H1 (cell line): ENCODE data around the gene ILK. TPM values are rescaled to one million over a fixed set of nuclear protein-coding genes. Genes with fewer than 3 reads are reported as not detected.

Experiments used
- CTCF ChIA-PET: fragments of 300-600 bp; sonication (Branson Sonifier 250); formaldehyde crosslinking; loops from one replicate; lab custom pipeline; 2021; ENCODE audit not compliant: partially characterized antibody; lab: Charles Lee
- POLR2A ChIA-PET: fragments of 300-600 bp; sonication (Branson Sonifier 250); formaldehyde crosslinking; loops from one replicate; lab custom pipeline; 2021; ENCODE audit warnings: inconsistent platforms; ENCODE audit not compliant: partially characterized antibody; lab: Charles Lee
- DNase-seq, 2 experiments: peaks; one replicate each; pipeline versions ENCODE4 v3.0.0 to v3.0.0-alpha.2; 2010 to 2022; ENCODE audit warnings: low spot score in 2 of 2, low read depth in 1 of 2, mixed read lengths in 1 of 2
- FAIRE-seq: peaks from 2 replicates; lab custom pipeline; 2011; peaks lifted over from hg19 to GRCh38; lab: Jason Lieb, UNC
- H2AFZ ChIP-seq: 2 replicates; pipeline ENCODE4 v1.8.1; 2012; ENCODE audit warnings: low read length, inconsistent platforms
- H2AK5ac ChIP-seq: 2 replicates; pipeline ENCODE4 v1.6.1; 2013; ENCODE audit warnings: low read depth, low read length
- H2BK120ac ChIP-seq: replicated peaks from 2 replicates; pipeline ENCODE3; 2013; ENCODE audit warnings: low read depth, low read length, inconsistent platforms
- H2BK12ac ChIP-seq: 2 replicates; pipeline ENCODE4 v1.6.1; 2013; ENCODE audit warnings: low read depth, low read length
- H2BK15ac ChIP-seq: 2 replicates; pipeline ENCODE4 v1.6.1; 2013; ENCODE audit warnings: low read length
- H2BK20ac ChIP-seq: 2 replicates; pipeline ENCODE4 v1.6.1; 2013; ENCODE audit warnings: low read length
- H2BK5ac ChIP-seq: 2 replicates; pipeline ENCODE4 v1.6.1; 2013; ENCODE audit warnings: low read depth, low read length
- H3K14ac ChIP-seq: 2 replicates; pipeline ENCODE4 v1.6.1; 2013; ENCODE audit warnings: inconsistent platforms; ENCODE audit not compliant: insufficient read length
- H3K18ac ChIP-seq: 2 replicates; pipeline ENCODE4 v1.6.1; 2013; ENCODE audit warnings: low read length; ENCODE audit errors: extremely low read depth
- H3K23ac ChIP-seq: 2 replicates; pipeline ENCODE4 v1.6.1; 2013; ENCODE audit warnings: inconsistent platforms; ENCODE audit not compliant: insufficient read length
- H3K23me2 ChIP-seq: 2 replicates; pipeline ENCODE4 v1.6.1; 2013; ENCODE audit warnings: low read depth, low read length
- H3K27ac ChIP-seq: 2 replicates; pipeline ENCODE4 v1.6.1; 2011; ENCODE audit warnings: low read depth, low read length, inconsistent platforms
- H3K27me3 ChIP-seq, 4 experiments: replicated peaks in 1 of 4; 1 replicate in 1 of 4; 2 replicates in 3 of 4; pipeline versions ENCODE4 v1.6.1 to v1.8.1; 2011 to 2013; ENCODE audit warnings: low read length in 3 of 4, mild to moderate bottlenecking in 3 of 4, inconsistent platforms in 2 of 4, mixed read lengths in 2 of 4, moderate library complexity in 1 of 4; ENCODE audit not compliant: control insufficient read depth in 3 of 4, insufficient read depth in 3 of 4; ENCODE audit errors: extremely low read depth in 1 of 4
- H3K36me3 ChIP-seq, 4 experiments: 2 replicates each; pipeline versions ENCODE4 v1.6.1 to v1.8.1; 2011 to 2013; ENCODE audit warnings: mild to moderate bottlenecking in 4 of 4, low read length in 3 of 4, moderate library complexity in 2 of 4, control low read depth in 1 of 4, inconsistent platforms in 1 of 4; ENCODE audit not compliant: insufficient read depth in 4 of 4, control insufficient read depth in 2 of 4
- H3K4ac ChIP-seq: replicated peaks from 2 replicates; pipeline ENCODE3; 2013; ENCODE audit warnings: low read length, low read depth, mixed read lengths, inconsistent platforms; ENCODE audit not compliant: insufficient read length
- H3K4me1 ChIP-seq, 4 experiments: replicated peaks in 1 of 4; 1 replicate in 1 of 4; 2 replicates in 3 of 4; pipeline versions ENCODE4 v1.6.1 to v1.8.1; 2011 to 2013; ENCODE audit warnings: low read length in 3 of 4, inconsistent platforms in 2 of 4, mixed read lengths in 1 of 4; ENCODE audit not compliant: insufficient read depth in 4 of 4, control insufficient read depth in 3 of 4
- H3K4me2 ChIP-seq, 2 experiments: 2 replicates each; pipeline versions ENCODE4 v1.6.1 to v1.8.1; 2011 to 2013; ENCODE audit warnings: low read depth in 2 of 2, low read length in 2 of 2, control low read depth in 1 of 2, inconsistent platforms in 1 of 2, mild to moderate bottlenecking in 1 of 2; ENCODE audit not compliant: insufficient read depth in 1 of 2
- H3K4me3 ChIP-seq, 4 experiments: fragments of 200-600, 300-600 bp in 1 of 4; sonication (generic), shearing (Covaris generic), sonication (Bioruptor Twin) in 1 of 4; 2 replicates each; pipeline versions ENCODE4 v1.5.1 to v1.8.1; 2011 to 2016; ENCODE audit warnings: low read length in 4 of 4, low read depth in 3 of 4, control low read depth in 2 of 4, inconsistent platforms in 2 of 4, mild to moderate bottlenecking in 2 of 4, mixed read lengths in 1 of 4, moderate library complexity in 1 of 4; ENCODE audit not compliant: insufficient read depth in 2 of 4; ENCODE audit errors: extremely low read depth in 1 of 4
- H3K56ac ChIP-seq: replicated peaks from 2 replicates; pipeline ENCODE3; 2013; ENCODE audit warnings: low read depth, mild to moderate bottlenecking, mixed read lengths, low read length, inconsistent platforms; ENCODE audit not compliant: insufficient read length
- H3K79me1 ChIP-seq: 2 replicates; pipeline ENCODE4 v1.6.1; 2013; ENCODE audit warnings: low read depth, low read length, control low read depth
- H3K79me2 ChIP-seq, 2 experiments: 2 replicates each; pipeline versions ENCODE4 v1.6.1 to v1.8.1; 2012 to 2013; ENCODE audit warnings: low read length in 2 of 2, mild to moderate bottlenecking in 2 of 2, inconsistent platforms in 1 of 2; ENCODE audit not compliant: insufficient read depth in 2 of 2, control insufficient read depth in 1 of 2
- H3K9ac ChIP-seq, 4 experiments: replicated peaks in 1 of 4; 1 replicate in 1 of 4; 2 replicates in 3 of 4; pipeline versions ENCODE4 v1.6.1 to v1.8.1; 2011 to 2013; ENCODE audit warnings: low read depth in 3 of 4, low read length in 3 of 4, control low read depth in 2 of 4, mild to moderate bottlenecking in 2 of 4, moderate library complexity in 2 of 4, inconsistent platforms in 1 of 4; ENCODE audit errors: extremely low read depth in 1 of 4
- H3K9me3 ChIP-seq, 2 experiments: 2 replicates each; pipeline versions ENCODE4 v1.6.1 to v1.8.1; 2012 to 2013; ENCODE audit warnings: mild to moderate bottlenecking in 2 of 2, moderate library complexity in 2 of 2, control low read depth in 1 of 2, inconsistent platforms in 1 of 2, low read depth in 1 of 2, low read length in 1 of 2, mixed read lengths in 1 of 2; ENCODE audit not compliant: insufficient read depth in 2 of 2
- H4K20me1 ChIP-seq, 2 experiments: replicated peaks in 1 of 2; 2 replicates each; pipeline versions ENCODE3 to v1.8.1; 2011 to 2013; ENCODE audit warnings: inconsistent platforms in 2 of 2, low read length in 2 of 2, mild to moderate bottlenecking in 1 of 2; ENCODE audit not compliant: insufficient read depth in 2 of 2, control insufficient read depth in 1 of 2
- H4K5ac ChIP-seq: 2 replicates; pipeline ENCODE4 v1.6.1; 2013; ENCODE audit warnings: low read length, low read depth, mixed read lengths, inconsistent platforms; ENCODE audit not compliant: insufficient read length
- H4K8ac ChIP-seq: 2 replicates; pipeline ENCODE4 v1.8.0; 2013; ENCODE audit warnings: mild to moderate bottlenecking, moderate library complexity, low read length, inconsistent platforms; ENCODE audit not compliant: insufficient read depth; ENCODE audit errors: extremely low read depth
- H4K91ac ChIP-seq: replicated peaks from 2 replicates; pipeline ENCODE3; 2013; ENCODE audit warnings: low read length, mixed read lengths, inconsistent platforms; ENCODE audit not compliant: insufficient read length
- EZH2 ChIP-seq: fragments of 200-600 bp; sonication (generic); IDR thresholded peaks from 2 replicates; pipeline ENCODE4 v1.7.1; 2012; ENCODE audit warnings: low read depth, mild to moderate bottlenecking, moderate library complexity, low read length, inconsistent platforms; ENCODE audit not compliant: severe bottlenecking
- KDM4A ChIP-seq: IDR thresholded peaks from one replicate; pipeline ENCODE4 v1.7.1; 2012; ENCODE audit warnings: low read depth, mild to moderate bottlenecking, moderate library complexity, low read length, inconsistent platforms; ENCODE audit not compliant: severe bottlenecking
- POLR2AphosphoS5 ChIP-seq: IDR thresholded peaks from 2 replicates; pipeline ENCODE4 v1.6.1; 2011; ENCODE audit warnings: low read depth, low read length
- SUZ12 ChIP-seq: fragments of 200-600 bp; sonication (generic); IDR thresholded peaks from 2 replicates; pipeline ENCODE4 v1.6.1; 2012; ENCODE audit warnings: mild to moderate bottlenecking, inconsistent platforms, low read length, moderate library complexity, mixed read lengths
- WGBS, 2 experiments: shearing (Covaris generic) in 1 of 2; methylation state at CpG; one replicate each; pipeline versions ENCODE4 v1.1.6 to v1.1.7; 2013 to 2015; ENCODE audit warnings: low lambda C conversion rate in 2 of 2, mixed read lengths in 2 of 2, inconsistent platforms in 1 of 2, low coverage in 1 of 2, missing lambda C conversion rate in 1 of 2; ENCODE audit not compliant: insufficient replicate concordance in 2 of 2, insufficient coverage in 1 of 2, insufficient read length in 1 of 2; ENCODE audit errors: extremely low coverage in 1 of 2, missing lambda C conversion rate in 1 of 2; 5-methylcytosine and 5-hydroxymethylcytosine counted together
- polyA plus RNA-seq, 7 experiments: library from polyadenylated mRNA; depleted of rRNA in 3 of 7; stranded (reverse) in 5 of 7; unstranded in 2 of 7; fragments of >200 nt in 5 of 7; fragments of 200-250 nt in 2 of 7; gene quantifications; 1 replicate in 5 of 7; 2 replicates in 1 of 7; 4 replicates in 1 of 7; pipeline versions ENCODE4 v1.2.1 to v1.2.3, GENCODE V29; 2011 to 2013; ENCODE audit warnings: missing spikeins in 2 of 7, mixed read lengths in 2 of 7
- total RNA-seq: library from RNA; stranded (reverse); fragmentation: NEBNext Ultra II Directional; extraction: Animal tissue kit (Norgen Biotek cat#: 25700); gene quantifications from 2 replicates; pipeline ENCODE4 v1.2.1, GENCODE V29; 2021

The ILK gene
- total and polyA plus RNA-seq, 2 of the 8 experiments (the other 6 are each of a cell fraction or from before 2014, with no cell fraction given) = 91.4 to 132 TPM

DNA sequence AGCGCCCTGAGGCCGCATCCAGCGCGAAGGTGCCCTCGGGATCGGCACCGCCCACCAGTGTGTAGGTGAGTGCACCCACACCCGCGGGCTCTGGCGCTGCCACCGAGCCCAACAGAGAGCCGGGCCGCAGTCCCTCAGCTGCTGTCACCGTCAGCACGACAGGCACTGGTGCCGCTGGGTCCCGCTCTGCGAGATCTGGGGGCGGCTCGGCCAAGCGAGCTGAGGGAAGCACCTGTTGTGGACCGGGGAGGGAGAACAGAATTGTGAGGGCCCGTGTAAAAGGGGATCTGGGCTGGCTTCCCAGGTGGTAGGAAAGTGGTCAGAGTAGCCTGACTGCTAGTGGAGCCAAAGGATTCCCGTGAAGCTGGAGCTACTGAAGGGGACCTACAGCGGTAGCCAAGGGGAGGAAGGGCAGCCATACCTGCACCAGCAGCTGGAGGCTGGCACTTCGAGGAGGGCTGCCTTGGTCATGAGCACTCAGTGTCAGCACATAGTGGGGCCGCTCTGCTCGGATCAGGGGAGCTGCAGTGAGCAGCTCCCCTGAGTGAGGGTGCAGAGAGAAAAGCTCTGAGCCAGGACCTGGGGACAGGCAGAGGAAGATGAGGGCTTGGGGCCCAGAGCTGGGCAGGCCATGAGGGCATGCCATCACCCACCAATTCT lies 27.2 kb downstream of the ILK start:
- 0 out of 2 replicates have a peak overlapping the region, but pooled peaks have one; percentile 62 for H4K8ac ChIP-seq
- peaks cover 0 to 3% (median 0%) of the 10 kb centered on the region in 4 experiments; a peak in 2 of 8 replicates for H3K36me3 ChIP-seq
- H3K4ac ChIP-seq = no peak overlapping the region
- peaks cover 13 to 43% (median 34%) of the 10 kb centered on the region in 4 experiments for H3K27me3 ChIP-seq
- no peak overlapping the region for H2BK12ac ChIP-seq
- no peaks in the 10 kb centered on the region for H3K79me2 ChIP-seq
- H3K9me3 ChIP-seq = no peaks in the 10 kb centered on the region
- H3K4me2 ChIP-seq = peak overlapping the region; percentile 57 to 82
- no peak overlapping the region for H4K91ac ChIP-seq
- no peak overlapping the region for H2BK5ac ChIP-seq
- H3K27ac ChIP-seq = no peak overlapping the region
- no peak overlapping the region for H3K14ac ChIP-seq
- DNase-seq (peak in 1 of 2 experiments; percentile 72), FAIRE-seq (no peak)
- no peak overlapping the region for H2AK5ac ChIP-seq
- H2BK20ac ChIP-seq = no peak overlapping the region
- no peak overlapping the region for H3K56ac ChIP-seq
- H3K79me1 ChIP-seq = no peaks in the 10 kb centered on the region; the same call in 1 of the 2 replicates
- no peak overlapping the region for H3K23ac ChIP-seq
- TF ChIP-seq POLR2AphosphoS5 (no peak), EZH2 (peak; percentile 41), SUZ12 (peak; percentile 50), KDM4A (peak; percentile 45)
- POLR2A ChIA-PET = interaction anchor here (0.7 to 2.3 kb wide), 12 partner anchors 9 to 157 kb away, joined by 3 to 17 read pairs (median 4); partner anchors contain the start of genes MRPL17, TAF10, TPP1 and TRIM3
- H3K4me3 ChIP-seq = peak overlapping the region; percentile 31 to 60 (median 40)
- whole genome bisulfite sequencing, 2 experiments = 17% methylated on average over 28 of the region's 28 CpGs; no CpG with 5 or more reads in 1 of the 2 experiments
- peaks cover 12% of the 10 kb centered on the region for H3K23me2 ChIP-seq
- H3K9ac ChIP-seq = no peak overlapping the region; a peak in 1 of 7 replicates
- peaks cover 0 to 6% (median 2%) of the 10 kb centered on the region in 4 experiments; a peak in 3 of 7 replicates for H3K4me1 ChIP-seq
- H3K18ac ChIP-seq = no peak overlapping the region
- H2BK15ac ChIP-seq = no peak overlapping the region
- H2AFZ ChIP-seq = no peak overlapping the region
- no peak overlapping the region for H2BK120ac ChIP-seq
- peaks cover 5 to 10% of the 10 kb centered on the region in 2 experiments for H4K20me1 ChIP-seq
- CTCF ChIA-PET = interaction anchor here (0.6 to 4.6 kb wide), 11 partner anchors 9 to 1739 kb away, joined by 3 to 23 read pairs (median 4); partner anchors contain the start of gene TAF10
- no peak overlapping the region for H4K5ac ChIP-seq
